ENCODE measurements around the gene CFAP141. TPM values are rescaled to one million over a fixed set of nuclear protein-coding genes. Genes with fewer than 3 reads are reported as not detected.

The CFAP141 gene
- total RNA-seq, 1 donor from 2014 or later: not detected

GRCh38 chr1:154158307-154159125 lies 47.6 kb downstream of the CFAP141 start:
- no peak for TF ChIP-seq CTCF (IDR thresholded peaks at IDR 0.05; ENCODE audit: unreplicated experiment)
- Mint-ChIP-seq H3K4me1 (ENCODE audit: low read depth) (peaks cover 3% of the 10 kb centered on the region), H3K9me3 (ENCODE audit: low read depth) (no peaks in the 10 kb centered on the region), H3K36me3 (ENCODE audit: insufficient read depth) (peaks cover 36% of the 10 kb centered on the region), H3K27me3 (no peaks in the 10 kb centered on the region), H3K27ac (peak overlapping the region; percentile 17), H3K4me3 (ENCODE audit: low read depth) (no peak overlapping the region)
- no peak for DNase-seq (ENCODE audit: low spot score, unreplicated experiment)

- Mint-ChIP-seq H3K9me3 (ENCODE audit: low read depth) (no peaks in the 10 kb centered on the region), H3K27ac (peak overlapping the region; percentile 9), H3K4me1 (ENCODE audit: low read depth) (peaks cover 3% of the 10 kb centered on the region), H3K4me3 (ENCODE audit: low read depth) (no peak overlapping the region), H3K36me3 (ENCODE audit: insufficient read depth) (peaks cover 30% of the 10 kb centered on the region), H3K27me3 (no peaks in the 10 kb centered on the region)
- DNase-seq (ENCODE audit: low spot score, unreplicated experiment): no peak
- TF ChIP-seq CTCF (IDR thresholded peaks at IDR 0.05; ENCODE audit: unreplicated experiment): no peak
Observed at GRCh38 chr1:154157520-154158306, 48.4 kb downstream of the CFAP141 start.

- H3K9me3 Mint-ChIP-seq (ENCODE audit: low read depth): no peaks in the 10 kb centered on the region
- no peak overlapping the region for H3K4me3 Mint-ChIP-seq (ENCODE audit: low read depth)
- peaks cover 21% of the 10 kb centered on the region for H3K36me3 Mint-ChIP-seq (ENCODE audit: insufficient read depth)
- peak overlapping the region; percentile 77 for H3K27ac Mint-ChIP-seq
- no peak for TF ChIP-seq CTCF (IDR thresholded peaks at IDR 0.05; ENCODE audit: unreplicated experiment)
- H3K4me1 Mint-ChIP-seq (ENCODE audit: low read depth): peaks cover 3% of the 10 kb centered on the region
- no peak for DNase-seq (ENCODE audit: low spot score, unreplicated experiment)
- H3K27me3 Mint-ChIP-seq: no peaks in the 10 kb centered on the region
Observed at GRCh38 chr1:154155251-154155650, 50.9 kb downstream of the CFAP141 start.

- Mint-ChIP-seq H3K36me3 (ENCODE audit: insufficient read depth) (peaks cover 18% of the 10 kb centered on the region), H3K4me3 (ENCODE audit: low read depth) (no peak within 1 kb of the TSS), H3K27ac (peak within 1 kb of the TSS; percentile 77), H3K4me1 (ENCODE audit: low read depth) (peaks cover 3% of the 10 kb centered on the region), H3K27me3 (no peaks in the 10 kb centered on the region), H3K9me3 (ENCODE audit: low read depth) (no peaks in the 10 kb centered on the region)
- DNase-seq (ENCODE audit: low spot score, unreplicated experiment): no peak
- no peak for TF ChIP-seq CTCF (IDR thresholded peaks at IDR 0.05; ENCODE audit: unreplicated experiment)
Observed at GRCh38 chr1:154154534-154155191, 51.5 kb downstream of the CFAP141 start, which contains the start of gene NUP210L. TSS of gene NUP210L (minus strand) at chr1:154155073.

GRCh38 chr1:154154053-154154452 lies 52.1 kb downstream of the CFAP141 start:
- Mint-ChIP-seq H3K36me3 (ENCODE audit: insufficient read depth) (peaks cover 13% of the 10 kb centered on the region), H3K27me3 (no peaks in the 10 kb centered on the region), H3K9me3 (ENCODE audit: low read depth) (no peaks in the 10 kb centered on the region), H3K27ac (peak overlapping the region; percentile 64), H3K4me1 (ENCODE audit: low read depth) (peaks cover 3% of the 10 kb centered on the region), H3K4me3 (ENCODE audit: low read depth) (no peak overlapping the region)
- DNase-seq (ENCODE audit: low spot score, unreplicated experiment): no peak
- TF ChIP-seq CTCF (IDR thresholded peaks at IDR 0.05; ENCODE audit: unreplicated experiment): no peak

All from progenitor cell of endocrine pancreas (in vitro differentiated cells).